ENCODE results near the gene B3GNT9. TPM values are rescaled to one million over a fixed set of nuclear protein-coding genes. Genes with fewer than 3 reads are reported as not detected.

The B3GNT9 gene
- total RNA-seq, 1 experiment from 2014 or later: 3.8 TPM

DNA sequence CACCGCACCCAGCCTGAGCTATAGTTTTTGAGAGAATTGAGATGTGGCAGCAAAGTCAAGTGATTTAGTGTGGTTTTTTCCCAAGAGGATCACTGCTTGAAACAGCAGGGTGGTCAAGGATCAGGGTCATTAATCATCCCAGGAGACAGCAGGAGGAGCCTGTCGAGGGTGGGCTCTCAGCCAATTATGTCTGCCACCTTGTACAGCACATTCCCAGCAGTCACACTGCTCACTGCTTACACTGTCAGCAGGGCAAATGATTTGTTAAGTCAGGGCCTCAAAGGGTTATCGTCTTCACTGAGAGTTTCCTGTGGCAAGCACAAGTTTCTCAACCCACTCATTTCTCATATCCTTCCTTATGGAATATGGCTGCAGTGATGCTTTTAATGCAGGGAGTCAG lies 13.2 kb downstream of the B3GNT9 start:
- intact Hi-C loops (cut with micrococcal nuclease): no loop called here
- CTCF ChIA-PET: interaction anchor here (0.7 kb wide), 1 partner anchor 18 kb away, joined by 5 read pairs; no protein-coding TSS in a partner anchor
- TF ChIP-seq, protein P1, sequence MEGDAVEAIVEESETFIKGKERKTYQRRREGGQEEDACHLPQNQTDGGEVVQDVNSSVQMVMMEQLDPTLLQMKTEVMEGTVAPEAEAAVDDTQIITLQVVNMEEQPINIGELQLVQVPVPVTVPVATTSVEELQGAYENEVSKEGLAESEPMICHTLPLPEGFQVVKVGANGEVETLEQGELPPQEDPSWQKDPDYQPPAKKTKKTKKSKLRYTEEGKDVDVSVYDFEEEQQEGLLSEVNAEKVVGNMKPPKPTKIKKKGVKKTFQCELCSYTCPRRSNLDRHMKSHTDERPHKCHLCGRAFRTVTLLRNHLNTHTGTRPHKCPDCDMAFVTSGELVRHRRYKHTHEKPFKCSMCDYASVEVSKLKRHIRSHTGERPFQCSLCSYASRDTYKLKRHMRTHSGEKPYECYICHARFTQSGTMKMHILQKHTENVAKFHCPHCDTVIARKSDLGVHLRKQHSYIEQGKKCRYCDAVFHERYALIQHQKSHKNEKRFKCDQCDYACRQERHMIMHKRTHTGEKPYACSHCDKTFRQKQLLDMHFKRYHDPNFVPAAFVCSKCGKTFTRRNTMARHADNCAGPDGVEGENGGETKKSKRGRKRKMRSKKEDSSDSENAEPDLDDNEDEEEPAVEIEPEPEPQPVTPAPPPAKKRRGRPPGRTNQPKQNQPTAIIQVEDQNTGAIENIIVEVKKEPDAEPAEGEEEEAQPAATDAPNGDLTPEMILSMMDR (IDR thresholded peaks at IDR 0.05 in 2 of 3, conservative IDR thresholded peaks at IDR 0.05 in 1 of 3; ENCODE audit: borderline replicate concordance in 1 of 3, insufficient read depth in 1 of 3, low read depth in 2 of 3, low read length in 2 of 3): no peak
- TF ChIP-seq, protein P2, sequence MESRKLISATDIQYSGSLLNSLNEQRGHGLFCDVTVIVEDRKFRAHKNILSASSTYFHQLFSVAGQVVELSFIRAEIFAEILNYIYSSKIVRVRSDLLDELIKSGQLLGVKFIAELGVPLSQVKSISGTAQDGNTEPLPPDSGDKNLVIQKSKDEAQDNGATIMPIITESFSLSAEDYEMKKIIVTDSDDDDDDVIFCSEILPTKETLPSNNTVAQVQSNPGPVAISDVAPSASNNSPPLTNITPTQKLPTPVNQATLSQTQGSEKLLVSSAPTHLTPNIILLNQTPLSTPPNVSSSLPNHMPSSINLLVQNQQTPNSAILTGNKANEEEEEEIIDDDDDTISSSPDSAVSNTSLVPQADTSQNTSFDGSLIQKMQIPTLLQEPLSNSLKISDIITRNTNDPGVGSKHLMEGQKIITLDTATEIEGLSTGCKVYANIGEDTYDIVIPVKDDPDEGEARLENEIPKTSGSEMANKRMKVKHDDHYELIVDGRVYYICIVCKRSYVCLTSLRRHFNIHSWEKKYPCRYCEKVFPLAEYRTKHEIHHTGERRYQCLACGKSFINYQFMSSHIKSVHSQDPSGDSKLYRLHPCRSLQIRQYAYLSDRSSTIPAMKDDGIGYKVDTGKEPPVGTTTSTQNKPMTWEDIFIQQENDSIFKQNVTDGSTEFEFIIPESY (IDR thresholded peaks at IDR 0.05; ENCODE audit: extremely low read depth, insufficient replicate concordance, low read length): no peak
- TF ChIP-seq SP1 (IDR thresholded peaks at IDR 0.05; ENCODE audit: low read depth): no peak
- TF ChIP-seq SRF (IDR thresholded peaks at IDR 0.05; ENCODE audit: low read depth): no peak
- no peak for TF ChIP-seq CEBPB (IDR thresholded peaks at IDR 0.05; ENCODE audit: low read depth)
- TF ChIP-seq ELF1 (IDR thresholded peaks at IDR 0.05; ENCODE audit: borderline replicate concordance, low read depth): no peak
- POLR2A ChIA-PET: no interaction called here
- BruUV-seq (replicated peaks): no TSS peak
- Histone ChIP-seq H3K27me3 (ENCODE audit: insufficient read depth, low read length) (no peaks in the 10 kb centered on the region), H3K4me1 (ENCODE audit: control insufficient read depth in 1 of 2, insufficient read depth in 2 of 2, low read length in 2 of 2) (no peaks in the 10 kb centered on the region), H3K9me3 (ENCODE audit: control insufficient read depth in 1 of 2, insufficient read depth in 1 of 2, low read depth in 1 of 2, low read length in 2 of 2) (no peaks in the 10 kb centered on the region), H2AFZ (ENCODE audit: low read depth, low read length, poor library complexity, severe bottlenecking) (no peak overlapping the region), H3K4me2 (ENCODE audit: low read length) (no peak overlapping the region), H3K9me2 (ENCODE audit: insufficient read depth) (no peaks in the 10 kb centered on the region), H3K36me3 (ENCODE audit: control insufficient read depth in 1 of 2, insufficient read depth in 2 of 2, low read length in 2 of 2) (peaks cover 41 to 55% of the 10 kb centered on the region in 2 experiments), H3K4me3 (replicated peaks in 1 of 2; ENCODE audit: low read depth in 1 of 2, low read length in 2 of 2) (no peak overlapping the region), H3K27ac (ENCODE audit: low read depth, low read length) (no peak overlapping the region), H3K9ac (ENCODE audit: low read length) (no peak overlapping the region), H4K20me1 (ENCODE audit: insufficient read depth) (no peaks in the 10 kb centered on the region), H3K79me2 (ENCODE audit: insufficient read depth, low read length) (no peaks in the 10 kb centered on the region)
- no peak for ATAC-seq
- RAD21 ChIA-PET (ENCODE audit: low non-redundant PET in 1 of 2, low total read pairs in 2 of 2, uncharacterized antibody in 2 of 2, unreplicated experiment in 2 of 2): no interaction called here
- no peak for DNase-seq (ENCODE audit: low read depth, low spot score)

Data from HCT116 (cell line).